Measurements from ENCODE around the gene FMNL3.

Gene FMNL3

DNA sequence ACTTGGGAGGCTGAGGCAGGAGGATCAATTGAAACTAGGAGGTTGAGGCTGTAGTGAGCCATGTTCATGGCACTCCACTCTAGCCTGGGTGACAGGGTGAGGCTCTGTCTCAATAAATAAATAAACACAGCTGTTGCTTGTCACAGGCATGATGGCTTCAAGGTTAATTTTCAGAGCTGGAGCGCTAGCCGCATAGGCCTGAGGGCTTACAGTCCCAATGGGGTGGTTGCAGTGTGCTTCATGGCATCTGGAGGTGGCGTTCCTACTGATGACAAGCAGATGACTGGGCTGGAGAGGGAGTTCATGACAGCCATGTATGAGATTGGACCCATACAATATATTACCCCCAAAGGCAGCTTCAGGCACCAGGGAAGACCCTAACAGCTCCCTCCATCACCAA, 1.6 kb upstream of the FMNL3 start:
- ChIA-PET CTCF (interaction anchor here (0.5 to 2.0 kb wide), 4 partner anchors 18 to 350 kb away, joined by 3 to 13 read pairs (median 5); no protein-coding TSS in a partner anchor), POLR2A (ENCODE audit: low non-redundant PET) (no interaction called here)
- DNase-seq (ENCODE audit: low spot score): no peak
- TF ChIP-seq, protein P1, sequence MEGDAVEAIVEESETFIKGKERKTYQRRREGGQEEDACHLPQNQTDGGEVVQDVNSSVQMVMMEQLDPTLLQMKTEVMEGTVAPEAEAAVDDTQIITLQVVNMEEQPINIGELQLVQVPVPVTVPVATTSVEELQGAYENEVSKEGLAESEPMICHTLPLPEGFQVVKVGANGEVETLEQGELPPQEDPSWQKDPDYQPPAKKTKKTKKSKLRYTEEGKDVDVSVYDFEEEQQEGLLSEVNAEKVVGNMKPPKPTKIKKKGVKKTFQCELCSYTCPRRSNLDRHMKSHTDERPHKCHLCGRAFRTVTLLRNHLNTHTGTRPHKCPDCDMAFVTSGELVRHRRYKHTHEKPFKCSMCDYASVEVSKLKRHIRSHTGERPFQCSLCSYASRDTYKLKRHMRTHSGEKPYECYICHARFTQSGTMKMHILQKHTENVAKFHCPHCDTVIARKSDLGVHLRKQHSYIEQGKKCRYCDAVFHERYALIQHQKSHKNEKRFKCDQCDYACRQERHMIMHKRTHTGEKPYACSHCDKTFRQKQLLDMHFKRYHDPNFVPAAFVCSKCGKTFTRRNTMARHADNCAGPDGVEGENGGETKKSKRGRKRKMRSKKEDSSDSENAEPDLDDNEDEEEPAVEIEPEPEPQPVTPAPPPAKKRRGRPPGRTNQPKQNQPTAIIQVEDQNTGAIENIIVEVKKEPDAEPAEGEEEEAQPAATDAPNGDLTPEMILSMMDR (conservative IDR thresholded peaks at IDR 0.05; ENCODE audit: low read depth): no peak
- no peak overlapping the region for H3K27ac ChIP-seq

DNA sequence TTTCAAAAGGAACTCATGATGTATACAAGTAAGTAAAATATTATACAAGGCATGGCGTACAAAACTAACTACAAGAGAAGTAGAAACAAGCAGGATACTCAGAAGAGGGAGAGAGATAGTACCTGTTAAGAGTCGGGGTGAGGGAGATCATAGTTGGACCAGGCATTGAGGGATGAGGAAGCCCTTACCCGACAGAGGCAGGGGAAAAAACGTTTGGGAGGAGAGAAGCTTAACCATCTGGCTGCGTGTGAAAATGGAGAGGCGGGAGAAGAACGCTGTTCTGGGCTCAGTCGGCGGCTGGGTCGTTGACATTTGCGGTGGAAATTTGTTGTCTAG, 575 bp upstream of the FMNL3 start:
- DNase-seq (ENCODE audit: low spot score): no peak
- ChIA-PET POLR2A (ENCODE audit: low non-redundant PET) (no interaction called here), CTCF (interaction anchor here (0.6 to 2.0 kb wide), 8 partner anchors 17 to 573 kb away, joined by 3 to 13 read pairs (median 4); no protein-coding TSS in a partner anchor)
- TF ChIP-seq, protein P1 (conservative IDR thresholded peaks at IDR 0.05; ENCODE audit: low read depth): peak; percentile 57
- H3K27ac ChIP-seq: no peak overlapping the region

DNA sequence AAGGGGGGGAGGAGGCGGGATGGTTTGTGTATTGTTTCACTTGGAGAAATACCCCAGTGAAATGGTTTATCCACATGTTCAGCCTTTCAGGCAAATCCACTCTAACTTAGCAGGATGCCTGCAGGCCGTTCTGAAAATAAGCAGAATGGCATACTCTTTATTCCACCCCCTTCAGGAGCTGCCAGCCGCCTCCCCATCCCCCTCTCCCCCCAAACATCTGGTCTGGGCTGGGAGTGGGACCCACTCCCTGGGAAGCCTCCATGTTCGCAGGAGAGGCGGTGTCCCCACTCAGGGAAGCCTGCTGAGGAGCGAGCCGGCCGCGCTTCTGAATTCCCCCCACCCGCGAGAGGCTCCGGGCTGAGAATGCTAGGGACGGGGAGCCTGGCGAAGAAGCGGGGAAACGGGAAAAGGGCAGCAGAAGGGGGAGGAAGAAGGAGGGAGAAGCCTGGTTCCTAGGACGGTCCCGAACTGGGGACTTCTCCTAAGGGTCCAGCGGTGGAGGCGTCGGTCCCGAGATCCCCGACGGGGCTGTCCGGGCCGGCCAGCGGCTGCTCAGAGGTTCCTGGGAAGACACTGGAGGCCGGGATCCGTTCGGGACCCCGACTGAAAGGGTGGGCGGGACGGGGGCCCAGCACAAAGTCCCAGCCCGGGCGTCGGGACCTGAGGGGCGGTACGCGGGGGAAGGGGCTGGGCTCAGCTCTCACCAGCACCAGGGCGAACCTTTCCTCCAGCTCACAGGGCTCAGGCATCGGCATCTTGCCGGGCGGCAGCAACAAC, 666 bp downstream of the FMNL3 start:
- TF ChIP-seq, protein P1 (conservative IDR thresholded peaks at IDR 0.05; ENCODE audit: low read depth): no peak
- CTCF ChIA-PET: interaction anchor here (0.6 to 2.0 kb wide), 6 partner anchors 11 to 152 kb away, joined by 3 to 13 read pairs (median 5); no protein-coding TSS in a partner anchor
- POLR2A ChIA-PET (ENCODE audit: low non-redundant PET): no interaction called here
- H3K27ac ChIP-seq: peak overlapping the region; percentile 80
- peak; percentile 38 for DNase-seq (ENCODE audit: low spot score)

DNA sequence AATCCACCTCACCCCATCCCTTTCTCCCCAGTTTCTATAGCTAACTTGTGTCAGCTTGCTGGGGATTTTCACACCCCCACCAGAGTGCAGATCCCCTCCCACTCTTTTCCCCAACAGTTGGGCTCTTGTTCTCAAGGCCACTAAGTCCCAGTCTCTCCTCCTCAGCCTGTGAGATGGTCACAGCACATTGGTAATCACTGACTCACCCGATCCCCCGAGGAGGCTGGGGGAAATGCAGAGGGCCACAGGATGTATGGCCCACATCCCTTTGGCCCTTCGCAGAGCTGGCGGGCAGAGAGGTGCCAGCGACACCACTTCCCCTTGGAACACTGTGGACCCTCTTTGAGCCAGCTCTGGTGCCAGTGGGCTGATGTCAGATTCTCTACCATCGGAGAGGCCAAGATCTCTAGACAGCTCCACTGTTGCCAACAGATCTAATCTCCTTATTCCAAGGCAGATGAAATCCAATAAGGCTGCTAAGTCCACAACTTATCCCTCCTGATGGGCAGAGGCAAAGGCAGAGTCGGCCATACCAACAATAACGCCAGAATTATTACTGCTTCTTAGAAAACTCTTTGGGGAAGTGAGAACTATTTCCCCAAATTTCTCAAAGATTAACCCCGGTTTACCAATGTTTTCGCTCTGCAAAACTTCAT, 1.6 kb downstream of the FMNL3 start:
- CTCF ChIA-PET: interaction anchor here (0.8 to 3.3 kb wide), 3 partner anchors 61 to 151 kb away, joined by 5 to 18 read pairs (median 7); no protein-coding TSS in a partner anchor
- TF ChIP-seq, protein P1 (conservative IDR thresholded peaks at IDR 0.05; ENCODE audit: low read depth): no peak
- no peak overlapping the region for H3K27ac ChIP-seq
- POLR2A ChIA-PET (ENCODE audit: low non-redundant PET): interaction anchor here (0.6 kb wide), 1 partner anchor 12 kb away, joined by 4 read pairs; no protein-coding TSS in a partner anchor
- DNase-seq (ENCODE audit: low spot score): no peak

DNA sequence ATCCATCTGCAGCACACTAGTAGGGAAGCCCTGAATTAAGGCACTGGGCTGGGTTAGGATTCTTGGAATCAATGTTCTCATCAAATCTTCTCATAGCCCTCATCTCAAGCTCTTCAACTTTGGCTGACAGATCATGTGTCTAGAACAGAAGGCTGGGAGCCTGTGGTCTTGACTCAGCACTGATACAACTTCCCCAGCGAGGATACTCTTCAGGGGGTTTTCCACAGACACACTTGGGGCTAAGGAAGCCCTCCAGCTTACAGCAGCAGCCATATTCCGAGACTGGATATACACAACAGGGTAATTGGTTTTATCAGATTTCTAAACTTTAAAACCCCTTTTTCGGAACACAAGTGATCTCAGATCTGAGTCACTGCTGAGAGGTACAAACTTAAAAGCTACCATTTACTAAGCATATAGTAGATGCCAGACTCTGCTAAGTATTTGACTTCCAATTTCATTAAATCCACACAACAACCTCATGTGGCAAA, 3.5 kb downstream of the FMNL3 start:
- no peak overlapping the region for H3K27ac ChIP-seq
- TF ChIP-seq, protein P1 (conservative IDR thresholded peaks at IDR 0.05; ENCODE audit: low read depth): no peak
- POLR2A ChIA-PET (ENCODE audit: low non-redundant PET): no interaction called here
- no peak for DNase-seq (ENCODE audit: low spot score)
- CTCF ChIA-PET: interaction anchor here (0.9 to 3.3 kb wide), 3 partner anchors 37 to 372 kb away, joined by 3 to 18 read pairs (median 4); partner anchors contain the start of gene TMBIM6

DNA sequence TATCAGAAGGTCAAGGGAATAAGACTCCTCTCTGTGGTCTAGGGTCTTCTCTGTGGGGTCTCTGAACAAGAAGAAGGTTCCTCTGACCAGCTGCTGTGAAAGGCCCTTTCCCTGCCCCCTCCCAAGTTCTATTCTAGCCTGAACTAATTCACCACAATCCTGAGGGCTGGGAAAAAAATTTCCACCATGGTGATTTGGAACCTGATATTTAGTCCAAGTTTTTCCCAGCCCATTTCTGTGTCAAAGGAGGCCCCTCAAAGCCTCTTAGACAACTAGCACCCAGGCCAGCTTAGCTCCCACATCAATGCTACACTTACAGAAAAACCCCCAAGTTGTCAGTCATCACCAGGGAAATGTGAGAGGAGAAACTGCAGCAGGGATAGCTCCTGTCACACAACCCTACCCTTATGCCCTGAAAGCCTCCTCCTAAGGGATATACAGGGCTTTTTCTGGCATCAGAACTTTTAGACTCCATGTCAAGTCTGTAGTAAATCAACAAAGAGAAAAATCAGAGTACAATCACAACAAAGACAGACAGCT, 4.5 kb downstream of the FMNL3 start:
- POLR2A ChIA-PET (ENCODE audit: low non-redundant PET): no interaction called here
- no peak overlapping the region for H3K27ac ChIP-seq
- TF ChIP-seq, protein P1 (conservative IDR thresholded peaks at IDR 0.05; ENCODE audit: low read depth): no peak
- DNase-seq (ENCODE audit: low spot score): no peak
- CTCF ChIA-PET: interaction anchor here (0.9 to 3.3 kb wide), 2 partner anchors 38 to 58 kb away, joined by 3 to 18 read pairs; partner anchors contain the start of gene TMBIM6

All from RWPE1 (cell line).